DMS79 (cell line): ENCODE data around the gene MYMK.

Source experiments
- DNase-seq: peaks from one replicate; lab custom pipeline; 2025; lab: John Stamatoyannopoulos, UW

The MYMK gene

DNA sequence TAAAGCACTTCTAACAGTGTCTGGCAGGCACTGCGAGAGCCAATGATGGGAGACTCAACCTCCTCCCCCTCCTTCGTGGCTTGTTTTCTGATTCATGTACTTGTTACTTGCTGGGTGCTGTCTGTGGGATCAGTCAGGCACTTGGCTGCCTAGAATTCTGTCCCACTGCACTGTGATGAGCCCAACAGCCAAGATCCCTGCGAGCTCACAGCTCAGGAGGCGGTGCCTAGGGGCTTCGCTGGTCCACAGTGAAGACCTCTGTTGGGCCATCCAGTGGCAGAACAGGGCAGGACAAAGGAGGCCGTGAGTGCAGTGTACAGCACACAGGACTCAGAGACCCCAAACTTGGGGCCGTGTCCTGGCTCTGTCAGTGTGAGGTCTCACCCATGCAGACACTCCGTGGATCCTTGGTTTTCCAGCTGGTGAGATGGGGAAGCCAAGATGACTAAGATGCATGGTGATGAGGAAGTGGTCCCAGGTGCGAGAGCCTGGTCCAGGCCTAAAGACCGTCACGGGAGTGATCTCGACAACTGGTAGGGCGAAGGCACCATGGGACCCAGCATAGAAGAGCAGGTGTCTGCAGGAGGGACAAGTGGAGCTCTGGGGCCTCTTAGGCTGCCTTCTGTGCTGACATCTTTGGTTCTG is 19.5 kb downstream of the MYMK start:
- DNase-seq = no peak

DNA sequence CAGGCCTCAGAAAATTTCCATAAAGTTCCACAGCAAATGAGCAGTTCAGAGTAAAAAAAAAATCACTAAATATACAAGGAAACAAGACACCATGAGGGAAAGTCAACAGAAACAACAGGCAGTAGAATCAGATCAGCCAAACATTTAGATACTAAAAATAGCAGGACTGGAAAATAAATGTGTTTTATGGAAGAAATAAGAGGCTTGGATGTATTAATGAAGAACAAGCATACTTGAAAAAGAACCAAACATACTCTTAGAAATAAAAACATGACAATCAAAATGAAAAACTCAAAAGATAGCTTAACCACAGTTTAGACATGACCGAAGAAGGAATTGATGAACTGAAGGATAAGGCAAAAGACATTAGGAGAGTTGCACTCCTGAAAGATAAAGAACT is 22.6 kb downstream of the MYMK start:
- no peak for DNase-seq

DNA sequence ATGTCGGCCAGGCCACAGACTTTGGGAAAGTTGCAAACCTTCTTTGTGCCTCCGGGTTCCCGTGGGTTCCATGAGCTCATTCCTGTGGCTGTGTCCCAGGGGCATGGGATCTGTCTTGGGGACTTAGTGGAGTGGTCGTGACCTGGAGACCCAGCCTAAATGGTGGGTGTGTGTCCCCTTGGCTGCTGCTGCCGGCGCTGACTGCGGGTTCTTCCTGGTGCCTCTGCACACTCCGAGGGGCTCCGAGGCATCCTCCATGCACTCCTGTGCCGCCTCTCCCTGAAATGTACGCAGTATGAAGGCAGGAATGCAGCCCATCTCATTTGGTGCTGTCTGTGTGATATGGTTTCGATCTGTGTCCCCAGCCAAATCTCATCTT is 24.9 kb downstream of the MYMK start:
- no peak for DNase-seq

DNA sequence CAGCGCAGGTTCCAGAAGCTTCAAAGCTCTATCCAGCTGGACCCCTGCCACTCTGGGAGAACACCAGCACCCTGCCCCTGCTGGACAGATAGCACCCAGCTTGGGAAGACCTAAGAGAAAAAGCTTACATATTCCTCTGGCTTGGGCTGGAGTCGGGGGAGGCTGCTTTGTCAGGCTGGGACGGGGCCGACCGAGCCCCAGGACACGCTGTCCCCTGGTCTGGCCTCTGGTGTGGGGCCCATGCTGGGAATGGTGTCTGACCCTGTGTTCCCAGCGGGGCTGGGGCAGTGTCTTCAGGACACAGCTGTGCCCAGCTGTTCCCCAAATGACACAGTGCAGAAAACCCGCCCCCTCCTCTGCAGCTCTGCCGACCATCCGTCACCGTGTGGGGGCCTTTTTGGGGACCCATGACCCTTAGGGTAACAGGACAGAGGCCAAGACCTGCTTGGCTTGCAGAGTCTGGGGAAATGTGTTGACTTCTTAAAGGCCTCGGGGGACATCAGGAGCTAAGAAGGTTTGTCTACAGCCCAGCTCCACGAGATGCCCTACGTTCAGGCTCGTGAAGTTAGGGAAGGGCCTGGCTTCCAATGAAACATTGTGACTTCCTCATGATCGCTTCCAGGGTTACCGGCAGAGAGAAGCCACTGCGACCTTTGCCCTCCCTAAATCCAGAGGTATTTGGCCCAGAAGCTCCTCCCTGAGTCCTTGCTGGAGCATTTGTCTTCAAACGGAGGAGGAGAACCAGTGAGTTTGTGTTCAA is 25.4 kb downstream of the MYMK start:
- no peak for DNase-seq

DNA sequence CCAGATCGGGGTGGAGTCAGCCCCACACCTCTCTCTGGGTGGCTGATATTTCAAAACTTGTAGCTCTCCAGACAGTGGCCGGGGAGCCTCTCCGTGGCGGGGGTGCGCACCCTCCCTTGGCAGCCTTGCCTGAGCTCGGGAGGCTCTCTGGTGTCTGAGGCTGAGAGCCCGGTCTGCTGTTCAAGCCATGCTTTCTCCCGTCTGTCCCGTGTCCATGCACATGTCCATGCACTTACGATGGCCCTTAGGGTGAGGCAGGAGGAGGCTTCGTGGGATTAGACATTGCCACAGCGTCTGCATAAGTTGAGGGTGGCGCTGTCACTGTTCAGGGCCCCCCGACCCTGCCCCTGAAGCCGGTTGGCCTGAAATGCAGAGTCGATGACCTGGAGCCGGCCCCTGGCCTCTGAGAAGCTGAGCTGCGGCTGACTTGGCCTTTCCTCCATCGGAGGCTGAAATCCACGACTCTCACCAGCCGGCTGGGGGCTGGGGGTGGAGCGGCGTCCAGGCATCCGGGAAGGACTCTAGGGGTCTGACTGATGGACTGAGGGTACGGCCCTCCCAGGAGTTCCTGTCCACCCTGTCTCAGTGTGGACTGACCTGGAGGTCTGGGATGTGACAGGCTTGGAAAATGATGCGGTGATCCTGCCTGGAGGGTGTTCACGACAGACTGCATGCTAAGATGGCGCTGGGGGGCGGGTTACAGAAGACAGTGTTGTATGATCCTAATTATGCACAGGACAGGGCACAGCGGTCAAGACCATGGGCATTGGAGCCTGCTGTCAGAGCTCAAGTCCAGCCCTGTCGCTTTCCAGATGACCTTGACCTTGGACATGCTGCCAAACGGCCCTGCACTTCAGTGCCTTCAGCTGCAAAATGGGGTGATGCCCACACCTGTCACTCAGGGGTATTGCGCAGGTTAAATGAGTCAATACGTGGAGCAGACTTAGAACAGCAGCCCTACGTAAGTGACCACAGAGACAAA is 27.6 kb downstream of the MYMK start:
- no peak for DNase-seq

DNA sequence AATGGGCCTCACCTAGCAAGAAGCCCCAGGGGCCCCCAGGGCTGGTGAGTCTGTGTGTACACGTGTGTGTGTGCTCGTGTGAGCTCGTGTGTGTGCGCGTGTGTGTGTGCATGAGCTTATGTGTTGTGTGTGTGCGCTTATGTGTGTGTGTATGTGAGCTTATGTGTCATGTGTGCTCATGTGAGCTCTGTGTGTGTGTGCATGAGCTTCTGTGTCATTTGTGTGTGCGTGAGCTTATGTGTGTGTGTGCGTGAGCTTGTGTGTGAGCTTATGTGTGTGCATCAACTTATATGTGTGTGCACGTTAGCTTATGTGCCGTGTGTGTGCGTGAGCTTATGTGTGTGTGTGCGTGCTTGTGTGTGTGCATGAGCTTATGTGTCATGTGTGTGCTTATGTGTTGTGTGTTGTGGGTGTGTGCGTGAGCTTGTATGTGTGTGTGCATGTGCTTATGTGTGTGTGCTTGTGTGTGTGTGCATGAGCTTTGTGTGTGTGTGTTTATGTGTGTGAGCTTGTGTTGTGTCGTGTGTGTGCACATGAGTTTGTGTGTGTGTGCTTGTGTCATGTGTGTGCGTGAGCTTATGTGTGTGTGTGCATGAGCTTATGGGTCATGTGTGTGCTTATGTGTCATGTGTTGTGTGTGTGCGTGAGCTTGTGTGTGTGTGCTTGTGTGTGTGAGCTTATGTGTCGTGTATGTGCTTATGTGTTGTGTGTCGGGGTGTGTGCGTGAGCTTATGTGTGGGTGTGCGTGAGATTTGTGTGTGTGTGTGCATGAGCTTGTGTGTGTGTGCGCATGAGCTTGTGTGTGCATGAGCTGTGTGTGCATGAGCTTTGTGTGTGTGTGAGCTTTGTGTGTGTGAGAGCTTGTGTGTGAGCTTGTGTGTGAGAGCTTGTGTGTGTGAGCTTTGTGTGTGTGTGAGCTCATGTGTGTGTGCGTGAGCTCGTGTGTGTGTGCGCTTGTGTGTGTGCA is 29.1 kb downstream of the MYMK start:
- DNase-seq = no peak

DNA sequence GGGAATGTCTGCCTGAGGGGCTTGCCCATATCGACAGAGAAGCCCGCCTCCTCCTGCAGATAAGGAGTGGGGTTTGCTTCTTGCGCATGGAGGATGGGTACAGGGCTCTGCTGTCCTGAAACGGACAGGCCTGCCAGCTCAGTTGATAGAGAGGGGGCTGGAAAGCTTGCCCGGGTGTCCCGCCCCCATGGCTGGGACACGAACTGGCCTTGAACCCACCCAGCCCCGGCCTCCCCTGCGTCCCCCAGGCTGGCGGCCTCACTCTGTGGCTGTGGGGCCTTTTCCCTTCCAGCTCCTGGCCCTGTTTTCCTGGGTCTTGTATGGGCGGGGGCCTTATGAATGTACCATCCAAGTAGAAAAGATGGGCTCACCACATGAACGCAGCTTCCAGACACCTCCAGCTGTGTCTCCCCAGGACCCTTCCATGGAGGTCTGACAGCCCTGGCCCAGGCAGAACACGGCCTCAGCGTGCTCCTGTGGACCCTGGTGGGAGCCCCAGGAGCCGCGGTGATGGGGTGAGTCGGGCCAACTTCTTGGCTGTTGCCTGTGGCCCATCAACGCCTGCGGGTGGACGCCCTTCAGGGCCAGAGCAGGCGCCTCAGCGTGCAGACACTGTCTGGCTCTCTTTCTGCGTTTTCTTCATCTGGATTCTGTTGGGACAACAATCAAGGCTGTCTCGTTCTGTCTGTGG is 30.0 kb downstream of the MYMK start:
- DNase-seq = no peak

DNA sequence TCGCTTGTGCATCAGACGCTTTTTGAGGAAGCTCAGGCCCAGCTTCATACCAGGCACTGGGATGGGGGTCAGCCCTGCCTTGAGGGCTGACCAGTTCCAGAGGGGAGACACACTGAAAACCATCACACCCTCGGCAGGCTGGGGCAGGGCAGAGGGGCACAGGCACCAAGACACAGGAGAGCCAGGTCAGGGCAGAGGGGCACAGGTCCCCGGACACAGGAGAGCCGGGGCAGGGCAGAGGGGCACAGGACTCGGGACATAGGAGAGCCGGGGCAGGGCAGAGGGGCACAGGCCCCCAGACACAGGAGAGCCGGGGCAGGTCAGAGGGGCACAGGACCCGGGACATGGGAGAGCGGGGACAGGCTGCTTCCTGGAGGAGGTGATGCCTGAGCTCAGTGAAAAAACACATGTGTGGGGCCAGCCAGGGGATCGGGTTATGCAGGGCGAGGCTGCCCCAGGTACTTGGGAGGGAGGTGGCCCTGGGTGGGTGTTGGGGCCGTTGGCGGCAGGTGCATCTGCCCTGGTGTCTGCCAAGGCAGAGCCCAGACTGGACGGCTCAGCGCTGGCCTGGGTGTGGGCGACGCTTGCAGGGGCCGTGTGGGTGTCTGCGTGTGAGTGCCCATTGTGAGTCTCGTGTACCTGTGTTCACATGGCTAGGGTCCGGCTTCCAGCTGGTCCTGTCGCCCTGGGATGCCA is 30.8 kb downstream of the MYMK start:
- no peak for DNase-seq

DNA sequence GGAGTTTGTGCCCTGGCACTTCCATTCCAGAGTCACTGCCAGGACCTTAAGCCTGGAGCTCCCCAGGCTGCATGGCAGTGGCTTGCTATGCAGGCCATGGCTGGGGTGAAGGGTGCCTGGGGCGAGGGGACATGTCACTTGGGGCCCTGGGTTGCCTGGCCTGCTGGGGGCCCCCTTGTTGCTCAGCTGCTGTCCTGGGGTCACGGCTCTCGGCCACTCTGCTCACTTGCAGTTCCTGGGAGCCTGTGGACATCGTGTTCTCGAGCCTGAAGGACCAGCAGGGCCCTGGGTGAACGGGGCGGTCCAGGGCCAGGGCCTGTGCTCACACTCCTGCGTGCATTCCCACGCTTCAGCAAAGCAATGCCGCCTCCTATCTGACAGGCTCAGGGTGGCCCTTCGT is 31.3 kb downstream of the MYMK start:
- no peak for DNase-seq

DNA sequence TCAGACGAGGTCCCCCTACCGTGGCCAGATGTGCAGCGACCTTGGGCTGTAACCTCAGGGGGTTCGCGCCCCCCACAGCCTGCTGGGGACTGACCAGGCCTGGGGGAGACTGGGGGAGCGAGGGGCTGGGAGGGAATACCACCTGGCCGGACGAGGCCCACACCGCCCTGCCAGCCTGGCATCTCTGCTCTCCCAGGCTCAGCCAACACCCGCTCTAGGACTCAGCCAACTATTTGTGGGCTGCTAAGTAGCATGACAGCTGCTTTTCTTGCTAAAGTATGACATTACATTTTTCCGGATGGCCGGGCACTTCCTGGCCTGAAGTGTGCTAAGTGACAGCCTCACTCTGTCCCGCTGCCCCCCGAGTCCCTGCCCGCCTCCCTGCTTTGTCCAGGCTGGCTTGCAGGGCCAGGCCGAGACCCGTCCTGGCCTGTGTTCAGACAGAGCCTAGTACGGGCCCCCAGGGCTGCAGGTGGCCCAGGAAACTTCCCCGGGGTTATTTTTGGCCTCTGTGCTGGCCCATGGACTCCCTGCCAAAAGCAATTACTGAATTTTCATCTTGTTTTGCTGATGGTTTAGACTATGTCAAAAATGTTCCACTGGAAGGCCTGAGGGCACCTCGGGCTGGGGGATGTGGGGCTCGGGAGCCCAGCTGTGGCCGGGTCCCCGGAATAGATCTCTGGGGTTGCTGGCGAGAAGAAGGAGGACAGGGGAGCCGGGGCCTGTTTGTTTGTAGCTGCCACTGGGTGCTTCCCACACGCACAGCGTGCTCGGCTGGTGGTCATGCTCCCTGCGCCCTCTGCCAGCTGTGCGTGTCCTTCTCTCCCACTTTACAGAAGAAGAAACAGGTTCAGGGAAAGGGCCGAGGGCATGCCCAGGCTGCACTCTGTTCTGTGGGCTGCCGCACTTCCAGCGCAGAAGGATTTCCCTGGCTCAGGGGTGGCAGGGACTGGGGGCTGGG is 32.4 kb downstream of the MYMK start:
- peak; percentile 37 for DNase-seq

DNA sequence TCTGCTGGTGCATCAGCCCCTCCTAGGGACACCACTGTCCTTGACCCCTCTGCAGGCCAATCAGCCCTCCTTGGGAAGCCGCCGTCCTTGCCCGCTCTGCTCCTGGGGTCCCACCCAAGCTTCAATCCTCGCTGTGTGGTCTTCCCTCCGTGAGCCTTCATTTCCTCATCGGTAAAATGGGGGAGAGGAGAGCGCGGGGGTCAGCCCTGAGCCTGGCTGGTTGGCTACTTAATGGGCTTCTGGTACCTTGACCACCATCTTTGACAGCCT is 33.2 kb downstream of the MYMK start:
- no peak for DNase-seq

DNA sequence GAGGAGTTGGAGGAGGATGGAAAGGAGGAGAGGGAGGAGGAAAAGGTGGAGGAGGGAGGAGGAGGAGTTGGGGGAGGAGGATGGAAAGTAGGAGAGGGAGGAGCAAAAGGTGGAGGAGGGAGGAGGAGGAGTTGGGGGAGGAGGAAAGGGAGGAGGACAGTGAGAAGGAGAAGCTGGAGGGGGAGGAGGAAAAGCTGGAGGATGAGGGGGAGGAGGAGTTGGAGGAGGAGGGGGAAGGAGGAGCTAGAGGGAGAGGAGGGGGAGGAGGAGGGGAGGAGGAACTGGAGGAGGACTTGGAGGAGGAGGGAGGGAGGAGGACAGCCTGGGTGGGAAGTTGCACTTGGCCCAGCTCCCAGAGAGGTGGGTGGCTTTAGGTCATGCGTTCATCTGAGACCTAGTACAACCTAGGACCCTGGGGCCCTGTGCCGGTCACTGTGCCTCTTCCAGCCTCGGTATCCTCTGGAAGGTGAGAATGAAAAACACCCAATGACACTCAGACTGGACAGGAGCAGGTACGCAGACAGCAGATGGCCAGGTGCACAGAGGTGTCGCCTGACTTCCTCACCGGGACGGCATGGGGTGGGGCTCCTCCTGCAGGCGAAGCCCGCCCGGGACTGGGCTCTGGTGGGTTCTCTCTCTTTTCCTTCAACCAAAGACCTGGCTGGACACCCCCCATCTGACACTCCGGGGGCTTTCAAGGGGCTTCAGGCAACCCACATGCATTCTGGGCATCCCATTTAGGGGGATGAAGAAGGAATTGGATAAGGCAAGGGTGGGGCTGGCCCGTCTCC is 33.7 kb downstream of the MYMK start:
- DNase-seq = no peak

DNA sequence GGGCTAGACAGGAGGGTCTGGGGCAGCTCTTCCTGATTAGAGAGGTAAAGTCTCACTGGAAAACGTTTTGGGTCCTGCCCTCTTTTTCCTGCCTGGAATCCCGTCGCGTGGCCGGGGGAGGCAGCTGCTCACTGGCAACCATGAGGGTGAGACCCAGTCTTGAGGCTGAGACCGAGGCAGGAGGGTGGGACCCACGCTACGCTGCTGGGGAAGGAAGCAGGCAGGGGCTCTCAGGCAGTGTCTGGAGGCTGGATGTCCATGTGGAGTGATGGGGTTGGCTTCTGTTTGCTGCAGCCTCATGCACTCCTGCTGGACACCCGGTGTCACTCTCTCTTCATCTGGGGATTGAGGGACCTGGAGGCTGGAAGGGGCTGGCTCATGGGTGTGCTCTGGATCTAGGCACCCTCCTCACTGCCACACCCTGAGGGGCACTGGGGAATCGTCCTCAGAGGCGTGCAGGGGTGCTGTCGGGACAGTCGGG is 34.5 kb downstream of the MYMK start:
- DNase-seq = no peak

DNA sequence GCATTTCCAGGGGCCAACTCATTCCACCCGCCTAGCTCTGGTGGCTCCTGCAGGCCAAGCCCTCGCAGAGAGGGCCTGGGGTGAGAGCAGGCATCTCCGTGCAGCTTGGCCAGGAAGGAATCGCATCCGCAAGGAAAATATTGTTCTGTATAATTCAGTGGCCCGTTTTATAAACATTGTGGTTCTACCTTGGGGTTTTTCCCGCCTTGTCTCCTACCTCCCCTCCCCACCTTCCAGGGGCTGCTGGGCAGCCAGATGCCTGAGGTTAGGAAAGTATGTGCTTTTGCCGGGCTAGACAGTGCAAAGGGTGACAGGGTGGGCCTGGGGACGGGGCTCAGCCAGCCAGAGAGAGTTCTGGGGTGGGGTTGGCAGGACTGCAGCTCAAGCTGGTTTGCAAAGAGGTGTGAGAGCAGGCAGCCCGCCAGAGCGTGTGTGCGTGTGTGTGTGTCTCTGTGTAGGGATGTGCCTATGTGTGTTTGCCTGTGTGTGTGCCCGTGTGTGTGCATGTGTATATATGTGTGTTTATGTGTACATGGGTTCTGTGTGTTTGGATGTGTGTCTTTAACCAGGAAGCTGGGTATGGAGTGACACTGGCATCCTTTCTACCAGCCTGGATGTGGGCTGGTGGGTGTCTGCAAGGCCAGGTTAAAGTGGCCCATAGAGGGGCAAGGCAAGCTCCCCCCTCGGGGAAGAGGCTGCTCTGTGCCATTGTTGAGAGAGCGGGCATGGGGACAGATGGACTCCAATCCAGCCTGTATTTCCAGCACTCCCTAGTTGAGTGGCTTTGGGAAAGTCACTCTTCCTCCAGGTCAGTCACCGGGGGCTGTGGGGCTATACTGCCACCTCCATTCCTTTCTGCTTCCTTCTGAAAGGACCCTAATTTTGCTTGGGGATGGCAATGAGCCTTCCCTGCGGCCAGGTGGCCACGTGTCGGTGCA is 35.2 kb downstream of the MYMK start:
- no peak for DNase-seq

DNA sequence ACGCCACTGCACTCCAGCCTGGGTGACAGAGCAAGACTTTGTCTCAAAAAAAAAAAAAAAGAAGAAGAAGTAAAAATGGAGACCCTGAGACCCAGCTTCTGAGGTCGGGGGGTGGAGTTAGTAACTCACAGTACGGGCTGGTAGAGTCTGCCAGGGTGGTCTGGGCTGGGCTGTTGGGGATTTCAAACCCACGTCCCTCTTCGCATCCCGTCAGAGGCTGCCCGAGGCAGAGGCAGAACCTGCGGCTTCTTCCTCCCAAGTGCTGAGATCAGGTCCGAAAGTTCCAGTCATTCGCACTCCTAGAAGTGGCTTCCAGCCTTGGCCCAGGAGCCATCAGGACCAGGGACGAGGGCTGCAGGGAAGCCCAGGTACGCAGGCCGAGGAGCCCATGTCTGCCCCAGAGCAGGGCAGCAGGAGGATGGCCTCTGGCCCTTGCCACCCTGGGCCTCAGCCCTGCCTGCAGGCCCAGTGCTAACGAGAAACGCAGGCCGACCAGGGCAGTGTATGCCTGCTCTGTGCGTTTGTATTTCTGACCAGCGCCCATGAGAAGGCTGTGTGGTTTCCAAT is 36.0 kb downstream of the MYMK start:
- no peak for DNase-seq

DNA sequence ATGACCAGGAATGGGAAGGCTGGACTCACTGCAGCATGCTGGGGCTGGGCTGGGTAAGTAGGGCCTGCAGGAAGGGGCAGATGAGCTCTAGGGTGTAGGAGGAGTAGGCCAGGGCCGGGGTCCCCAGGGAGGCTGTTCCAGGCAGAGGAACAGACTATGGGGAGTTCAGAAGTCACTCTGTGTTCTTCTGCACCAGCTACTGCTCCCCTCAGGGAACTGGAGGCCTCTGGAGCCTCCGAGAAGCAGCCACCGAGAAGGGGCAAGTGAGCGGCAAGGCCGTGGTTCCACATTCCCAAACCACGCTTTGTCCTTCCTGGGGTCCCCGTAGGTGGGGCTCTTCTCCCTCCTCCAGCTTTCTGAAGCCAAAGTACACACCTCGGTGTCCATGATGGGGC is 37.4 kb downstream of the MYMK start:
- DNase-seq = no peak
